Endodermal cell (in vitro differentiated cells): ENCODE results near the gene GH2. TPM values are rescaled to one million over a fixed set of nuclear protein-coding genes. Genes with fewer than 3 reads are reported as not detected.
A peak's percentile ranks its signal among the peaks of the same experiment; 100 is the strongest.
"Not testable (repeated sequence)": the region's sequence is repeated elsewhere in the genome, so short reads cannot be mapped to it uniquely, and the experiment has no call there.

ENCODE experiments used
- DNase-seq: peaks from one replicate; pipeline ENCODE4 v3.0.0-alpha.2; 2017
- H3K27ac ChIP-seq: 2 replicates; pipeline ENCODE4 v1.5.1; 2013; ENCODE audit warnings: mild to moderate bottlenecking, low read depth, low read length, moderate library complexity
- H3K27me3 ChIP-seq: 2 replicates; pipeline ENCODE4 v1.6.1; 2013; ENCODE audit warnings: mild to moderate bottlenecking, low read length, moderate library complexity; ENCODE audit not compliant: insufficient read depth, control insufficient read depth, poor library complexity, severe bottlenecking
- H3K36me3 ChIP-seq: 2 replicates; pipeline ENCODE4 v1.7.0; 2013; ENCODE audit warnings: mild to moderate bottlenecking, low read length, moderate library complexity; ENCODE audit not compliant: control insufficient read depth, insufficient read depth
- H3K4me1 ChIP-seq: one replicate; pipeline ENCODE4 v1.7.0; 2013; ENCODE audit warnings: low read length; ENCODE audit not compliant: control insufficient read depth, insufficient read depth
- H3K4me3 ChIP-seq: 2 replicates; pipeline ENCODE4 v1.5.1; 2013; ENCODE audit warnings: mild to moderate bottlenecking, low read length, moderate library complexity
- H3K9ac ChIP-seq: 2 replicates; pipeline ENCODE4 v1.6.1; 2013; ENCODE audit warnings: mild to moderate bottlenecking, low read length, moderate library complexity; ENCODE audit not compliant: poor library complexity, severe bottlenecking; ENCODE audit errors: extremely low read depth
- H3K9me3 ChIP-seq: 2 replicates; pipeline ENCODE4 v1.6.1; 2013; ENCODE audit warnings: mild to moderate bottlenecking, low read length, moderate library complexity; ENCODE audit not compliant: control insufficient read depth
- H3K27ac Mint-ChIP-seq: 2 replicates; pipeline ENCODE4 v1.8.0; 2020; ENCODE audit warnings: mixed read lengths
- H3K27me3 Mint-ChIP-seq: 2 replicates; pipeline ENCODE4 v1.8.0; 2021; ENCODE audit warnings: mild to moderate bottlenecking, mixed read lengths; ENCODE audit not compliant: insufficient read depth
- H3K36me3 Mint-ChIP-seq: 2 replicates; pipeline ENCODE4 v1.8.0; 2020; ENCODE audit warnings: low read depth, mixed read lengths
- H3K4me1 Mint-ChIP-seq: 2 replicates; pipeline ENCODE4 v1.8.0; 2020; ENCODE audit warnings: mixed read lengths
- H3K4me3 Mint-ChIP-seq: 2 replicates; pipeline ENCODE4 v1.8.0; 2020; ENCODE audit warnings: mild to moderate bottlenecking, moderate library complexity, mixed read lengths
- H3K9me3 Mint-ChIP-seq: 2 replicates; pipeline ENCODE4 v1.8.0; 2020; ENCODE audit warnings: mild to moderate bottlenecking, mixed read lengths
- CTCF ChIP-seq: fragments of 200-600 bp; sonication (generic); conservative IDR thresholded peaks from 2 replicates; pipeline ENCODE4 v1.5.0; 2021; ENCODE audit warnings: antibody characterized with exemption, mild to moderate bottlenecking
- WGBS, 2 experiments: methylation state at CpG; one replicate each; pipeline versions ENCODE4 v1.1.5 to v1.1.7; 2013; ENCODE audit warnings: missing lambda C conversion rate in 2 of 2, mixed read lengths in 1 of 2; ENCODE audit not compliant: insufficient coverage in 1 of 2, insufficient read length in 1 of 2; 5-methylcytosine and 5-hydroxymethylcytosine counted together
- total RNA-seq, 2 donors: library from RNA; stranded (reverse); fragmentation: NEBNext Ultra II Directional in 1 of 2; extraction: Animal tissue kit (Norgen Biotek cat#: 25700) in 1 of 2; gene quantifications; 2 replicates in 1 of 2; 3 replicates in 1 of 2; pipeline ENCODE4 v1.2.1, GENCODE V29; 2021

The GH2 gene
- total RNA-seq, 2 donors from 2014 or later = 0.42 to 0.49 TPM

DNA sequence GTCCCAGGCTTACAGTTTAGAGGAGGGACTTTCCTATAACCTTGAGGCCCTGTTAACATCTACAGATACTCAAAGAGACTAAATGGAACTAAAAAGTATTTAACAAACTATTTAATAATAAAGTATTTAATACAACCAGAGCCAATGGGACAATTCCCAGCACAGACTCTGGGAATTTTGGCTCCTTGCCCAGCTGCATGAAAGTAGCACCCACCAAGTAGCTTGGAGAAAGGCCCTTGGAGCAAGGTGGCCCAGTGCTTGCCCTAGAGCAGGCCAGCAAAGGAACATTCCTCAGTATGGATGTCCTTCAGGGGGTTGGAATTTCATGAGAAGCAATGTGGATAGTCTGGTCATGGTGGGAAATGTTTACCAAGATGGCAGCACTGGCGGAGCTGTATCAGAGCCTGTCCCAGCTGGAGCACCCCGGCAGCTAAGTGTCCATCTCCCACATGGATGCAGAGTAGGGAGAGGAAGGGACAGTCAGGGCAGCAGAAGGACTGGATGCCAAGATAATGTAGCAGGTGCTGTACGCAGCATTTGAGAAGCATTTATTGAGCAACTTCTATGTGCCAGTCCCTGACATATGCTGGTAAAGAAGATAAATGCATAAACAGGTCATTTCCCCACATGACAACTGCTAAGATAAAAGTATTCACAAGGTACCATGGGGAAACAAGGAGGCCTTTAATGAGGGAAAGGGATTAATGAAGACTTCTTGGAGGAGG, 34.1 kb downstream of the GH2 start:
- peaks cover 3% of the 10 kb centered on the region for H3K4me1 Mint-ChIP-seq
- H3K4me3 Mint-ChIP-seq = no peak overlapping the region

GRCh38 chr17:63845509-63845908, 36.2 kb downstream of the GH2 start:
- Histone ChIP-seq H3K27ac (no peak overlapping the region), H3K27me3 (peaks cover 5% of the 10 kb centered on the region), H3K9ac (no peak overlapping the region), H3K36me3 (no peaks in the 10 kb centered on the region), H3K4me1 (peaks cover 8% of the 10 kb centered on the region), H3K4me3 (no peak overlapping the region), H3K9me3 (no peaks in the 10 kb centered on the region)
- DNase-seq = no peak
- WGBS, 2 experiments = no CpG with 5 or more reads among the region's 1 CpG
- no peak for TF ChIP-seq CTCF
- Mint-ChIP-seq H3K9me3 (peaks cover 20% of the 10 kb centered on the region), H3K4me3 (no peak overlapping the region), H3K36me3 (peaks cover 2% of the 10 kb centered on the region), H3K27ac (no peak overlapping the region), H3K4me1 (peaks cover 14% of the 10 kb centered on the region), H3K27me3 (peaks cover 51% of the 10 kb centered on the region)

More for the DNA sequence above, 34.1 kb downstream of the GH2 start:
- DNase-seq = no peak
- Mint-ChIP-seq H3K9me3 (peaks cover 20% of the 10 kb centered on the region), H3K27me3 (peaks cover 67% of the 10 kb centered on the region), H3K27ac (no peak overlapping the region), H3K36me3 (no peaks in the 10 kb centered on the region)
- Histone ChIP-seq H3K9ac (no peak overlapping the region), H3K9me3 (no peaks in the 10 kb centered on the region), H3K27me3 (peaks cover 9% of the 10 kb centered on the region), H3K4me3 (no peak overlapping the region), H3K4me1 (no peaks in the 10 kb centered on the region), H3K36me3 (no peaks in the 10 kb centered on the region), H3K27ac (no peak overlapping the region)
- no peak for TF ChIP-seq CTCF
- 96 to 98% methylated on average over 3 of the region's 3 CpGs for WGBS, 2 experiments

- H3K27ac Mint-ChIP-seq = no peak overlapping the region
- no peak overlapping the region for H3K4me3 ChIP-seq
- no peaks in the 10 kb centered on the region for H3K9me3 ChIP-seq
- WGBS, 2 experiments = 94 to 100% methylated on average over 6 to 9 of the region's 9 CpGs
- no peak overlapping the region for H3K27ac ChIP-seq
- H3K4me1 ChIP-seq = peaks cover 10% of the 10 kb centered on the region
- peaks cover 5% of the 10 kb centered on the region for H3K27me3 ChIP-seq
- peaks cover 39% of the 10 kb centered on the region for H3K27me3 Mint-ChIP-seq
- TF ChIP-seq CTCF = no peak
- DNase-seq = no peak
- H3K4me3 Mint-ChIP-seq = peak overlapping the region; percentile 98
- H3K4me1 Mint-ChIP-seq = peaks cover 18% of the 10 kb centered on the region
- no peaks in the 10 kb centered on the region for H3K36me3 ChIP-seq
- no peak overlapping the region for H3K9ac ChIP-seq
- H3K9me3 Mint-ChIP-seq = peaks cover 14% of the 10 kb centered on the region
- peaks cover 4% of the 10 kb centered on the region for H3K36me3 Mint-ChIP-seq
These were observed 37.6 kb downstream of the GH2 start for GRCh38 chr17:63843910-63844677.

GRCh38 chr17:63843387-63843888, 38.3 kb downstream of the GH2 start:
- Mint-ChIP-seq H3K27me3 (peaks cover 32% of the 10 kb centered on the region), H3K4me3 (peak overlapping the region; percentile 98), H3K4me1 (peaks cover 18% of the 10 kb centered on the region), H3K27ac (peak overlapping the region; percentile 86)
- DNase-seq, H3K27me3 ChIP-seq, H3K27ac ChIP-seq, H3K9me3 ChIP-seq, H3K36me3 ChIP-seq, H3K9me3 Mint-ChIP-seq, H3K36me3 Mint-ChIP-seq, H3K4me1 ChIP-seq: not testable (repeated sequence)
- peak overlapping the region; percentile 25 for H3K9ac ChIP-seq
- 65 to 73% methylated on average over 7 to 19 of the region's 19 CpGs for WGBS, 2 experiments
- peak overlapping the region; percentile 84 for H3K4me3 ChIP-seq
